IMR-90 (cell line): ENCODE measurements around the gene SHROOM4. TPM values are rescaled to one million over a fixed set of nuclear protein-coding genes. Genes with fewer than 3 reads are reported as not detected.

ENCODE experiments used
- ATAC-seq: fragments of 200-7000 bp; cut with Tn5 transposase; 2 replicates; pipeline ENCODE4 v1.9.1; 2020; ENCODE audit warnings: low read depth, mild to moderate bottlenecking, moderate library complexity
- BruUV-seq: library from RNA; stranded (reverse); fragments of 400-500 nt; replicated peaks from 2 replicates; lab custom pipeline; 2021; lab: Mats Ljungman, UMichigan
- CTCF ChIA-PET: fragments of 300-600 bp; formaldehyde crosslinking; extraction: SDS; loops from one replicate; lab custom pipeline; 2021; ENCODE audit warnings: antibody characterized with exemption; lab: Yijun Ruan, JAX
- POLR2A ChIA-PET: fragments of 300-600 bp; sonication (Branson Sonifier 250); formaldehyde crosslinking; loops from one replicate; lab custom pipeline; 2022; ENCODE audit warnings: antibody characterized with exemption; ENCODE audit not compliant: unreplicated experiment; lab: Charles Lee
- DNase-seq: peaks from one replicate; pipeline ENCODE4 v3.0.0; 2013
- H2AFZ ChIP-seq: replicated peaks from 2 replicates; pipeline ENCODE3; 2013; ENCODE audit warnings: low read length, mild to moderate bottlenecking; ENCODE audit not compliant: poor library complexity
- H2AK5ac ChIP-seq: 2 replicates; pipeline ENCODE4 v1.6.1; 2013; ENCODE audit warnings: low read depth, low read length, inconsistent platforms
- H2AK9ac ChIP-seq: replicated peaks from 2 replicates; pipeline ENCODE3; 2013; ENCODE audit warnings: mild to moderate bottlenecking, low read depth, low read length, moderate library complexity; ENCODE audit not compliant: poor library complexity
- H2BK120ac ChIP-seq: 2 replicates; pipeline ENCODE4 v1.6.1; 2013; ENCODE audit warnings: low read depth, low read length, inconsistent platforms
- H2BK15ac ChIP-seq: 3 replicates; pipeline ENCODE4 v1.6.1; 2013; ENCODE audit warnings: low read depth, low read length, inconsistent platforms
- H2BK20ac ChIP-seq: 2 replicates; pipeline ENCODE4 v1.6.1; 2013; ENCODE audit warnings: low read depth, mild to moderate bottlenecking, inconsistent platforms, low read length, moderate library complexity
- H2BK5ac ChIP-seq: 2 replicates; pipeline ENCODE4 v1.6.1; 2013; ENCODE audit warnings: mild to moderate bottlenecking, low read depth, low read length, inconsistent platforms; ENCODE audit not compliant: poor library complexity, severe bottlenecking
- H3K14ac ChIP-seq: replicated peaks from 2 replicates; pipeline ENCODE4 v1.6.1; 2013; ENCODE audit warnings: low read depth, low read length, inconsistent platforms
- H3K18ac ChIP-seq: 2 replicates; pipeline ENCODE4 v1.6.1; 2013; ENCODE audit warnings: low read depth, low read length, control low read depth
- H3K23ac ChIP-seq: 2 replicates; pipeline ENCODE4 v1.6.1; 2013; ENCODE audit warnings: low read depth, low read length, inconsistent platforms
- H3K27ac ChIP-seq: 2 replicates; pipeline ENCODE4 v1.5.1; 2013; ENCODE audit warnings: mild to moderate bottlenecking, control low read depth, low read length; ENCODE audit not compliant: insufficient read depth
- H3K27me3 ChIP-seq: 2 replicates; pipeline ENCODE4 v1.6.1; 2013; ENCODE audit warnings: low read length; ENCODE audit not compliant: control insufficient read depth, insufficient read depth
- H3K36me3 ChIP-seq: 2 replicates; pipeline ENCODE4 v1.6.1; 2013; ENCODE audit warnings: low read length, mixed read lengths; ENCODE audit not compliant: control insufficient read depth, insufficient read depth
- H3K4ac ChIP-seq: 2 replicates; pipeline ENCODE4 v1.6.1; 2013; ENCODE audit warnings: low read depth, low read length, inconsistent platforms
- H3K4me1 ChIP-seq: 2 replicates; pipeline ENCODE4 v1.6.1; 2013; ENCODE audit warnings: low read length, mixed read lengths; ENCODE audit not compliant: control insufficient read depth, insufficient read depth
- H3K4me2 ChIP-seq: 2 replicates; pipeline ENCODE4 v1.6.1; 2013; ENCODE audit warnings: low read depth, mild to moderate bottlenecking, control low read depth, low read length, moderate library complexity
- H3K4me3 ChIP-seq: 2 replicates; pipeline ENCODE4 v1.5.1; 2013; ENCODE audit warnings: low read depth, mild to moderate bottlenecking, control low read depth, low read length, moderate library complexity; ENCODE audit not compliant: insufficient read depth
- H3K56ac ChIP-seq: 2 replicates; pipeline ENCODE4 v1.6.1; 2013; ENCODE audit warnings: low read length, inconsistent platforms; ENCODE audit not compliant: insufficient read depth; ENCODE audit errors: extremely low read depth
- H3K79me1 ChIP-seq, 2 experiments: 2 replicates each; pipeline ENCODE4 v1.6.1; 2013; ENCODE audit warnings: low read length in 2 of 2, inconsistent platforms in 1 of 2, low read depth in 1 of 2
- H3K9ac ChIP-seq: 2 replicates; pipeline ENCODE4 v1.6.1; 2013; ENCODE audit warnings: low read depth, low read length, control low read depth
- H3K9me1 ChIP-seq: 2 replicates; pipeline ENCODE4 v1.6.1; 2013; ENCODE audit warnings: low read length, inconsistent platforms; ENCODE audit not compliant: insufficient read depth
- H3K9me3 ChIP-seq: 2 replicates; pipeline ENCODE4 v1.6.1; 2013; ENCODE audit warnings: low read length; ENCODE audit not compliant: control insufficient read depth, insufficient read depth
- H4K20me1 ChIP-seq: 2 replicates; pipeline ENCODE4 v1.6.1; 2013; ENCODE audit warnings: low read length, inconsistent platforms; ENCODE audit not compliant: insufficient read depth
- H4K5ac ChIP-seq: 2 replicates; pipeline ENCODE4 v1.6.1; 2013; ENCODE audit warnings: mild to moderate bottlenecking, low read depth, low read length, control low read depth
- H4K8ac ChIP-seq, 2 experiments: 2 replicates each; pipeline ENCODE4 v1.6.1; 2013; ENCODE audit warnings: low read depth in 2 of 2, low read length in 2 of 2, control low read depth in 1 of 2, inconsistent platforms in 1 of 2
- H4K91ac ChIP-seq: 2 replicates; pipeline ENCODE4 v1.6.1; 2013; ENCODE audit warnings: low read depth, low read length, inconsistent platforms; ENCODE audit not compliant: insufficient read depth
- BHLHE40 ChIP-seq: fragments of 150-350 bp; IDR thresholded peaks from 2 replicates; pipeline ENCODE4 v1.6.1; 2016; ENCODE audit warnings: mild to moderate bottlenecking, low read depth, low read length
- CEBPB ChIP-seq: IDR thresholded peaks from 2 replicates; pipeline ENCODE4 v1.6.1; 2012; ENCODE audit warnings: low read depth, low read length, improper control_type of control experiment
- CHD1 ChIP-seq: IDR thresholded peaks from 2 replicates; pipeline ENCODE4 v1.6.1; 2012; ENCODE audit warnings: low read depth, low read length, improper control_type of control experiment
- ELK1 ChIP-seq: fragments of 150-350 bp; IDR thresholded peaks from 2 replicates; pipeline ENCODE4 v1.6.1; 2016; ENCODE audit warnings: low read depth, mild to moderate bottlenecking, low read length, moderate library complexity, borderline replicate concordance
- FOS ChIP-seq: fragments of 150-350 bp; IDR thresholded peaks from 2 replicates; pipeline ENCODE4 v1.6.1; 2016; ENCODE audit warnings: low read depth, low read length
- MAFK ChIP-seq: IDR thresholded peaks from 2 replicates; pipeline ENCODE4 v1.6.1; 2012; ENCODE audit warnings: low read depth, low read length, improper control_type of control experiment
- MXI1 ChIP-seq: IDR thresholded peaks from 2 replicates; pipeline ENCODE4 v1.6.1; 2012; ENCODE audit warnings: low read depth, mild to moderate bottlenecking, low read length, moderate library complexity, borderline replicate concordance
- RCOR1 ChIP-seq: IDR thresholded peaks from 2 replicates; pipeline ENCODE4 v1.6.1; 2012; ENCODE audit warnings: mild to moderate bottlenecking, low read length, improper control_type of control experiment; ENCODE audit not compliant: insufficient replicate concordance
- SMC3 ChIP-seq: fragments of 150-350 bp; IDR thresholded peaks from 2 replicates; pipeline ENCODE4 v1.6.1; 2016; ENCODE audit warnings: low read depth, mild to moderate bottlenecking, antibody characterized with exemption, low read length, moderate library complexity
- dilution Hi-C: fragments of 300-500 bp; cut with HindIII; formaldehyde crosslinking; loops from one replicate; pipeline ENCODE4 v1.14.3; 2018; ENCODE audit warnings: low sequenced_read_pairs; ENCODE audit not compliant: unreplicated experiment
- in situ Hi-C: fragments of 300-500 bp; cut with MboI; formaldehyde crosslinking; loops from 3 replicates; pipeline ENCODE4 v1.14.3; 2019; ENCODE audit warnings: low sequenced_read_pairs, inconsistent platforms, mixed read lengths
- intact Hi-C: fragments of 100-400 bp; cut with micrococcal nuclease; formaldehyde crosslinking; loops from 2 replicates; pipeline ENCODE4 v1.10.0; 2022
- polyA plus RNA-seq, 3 experiments: library from polyadenylated mRNA; depleted of rRNA; stranded (reverse); fragments of >200 nt; gene quantifications; 2 replicates each; pipeline ENCODE4 v1.2.3, GENCODE V29; 2012; ENCODE audit warnings: low replicate concordance in 1 of 3
- total RNA-seq: library from RNA; depleted of rRNA; stranded (reverse); fragments of >200 nt; gene quantifications from 2 replicates; pipeline ENCODE4 v1.2.3, GENCODE V29; 2012

SHROOM4 gene
- total and polyA plus RNA-seq, 2 of the 4 experiments (the other 2 are of a cell fraction) = 1.0 to 2.2 TPM

- in situ Hi-C loops = no loop called here
- Histone ChIP-seq H2AK9ac (no peak overlapping the region), H3K4me2 (no peak overlapping the region), H3K4me1 (no peaks in the 10 kb centered on the region), H3K18ac (no peak overlapping the region), H4K91ac (no peak overlapping the region), H3K9ac (no peak overlapping the region), H2BK5ac (no peak overlapping the region), H3K9me1 (no peaks in the 10 kb centered on the region), H2AK5ac (no peak overlapping the region), H3K4ac (no peak overlapping the region), H3K79me1 (no peaks in the 10 kb centered on the region), H3K56ac (no peak overlapping the region), H3K27me3 (peaks cover 4% of the 10 kb centered on the region), H3K14ac (no peak overlapping the region), H2AFZ (no peak overlapping the region), H4K20me1 (no peaks in the 10 kb centered on the region), H2BK20ac (no peak overlapping the region), H3K23ac (no peak overlapping the region), H2BK120ac (no peak overlapping the region), H3K27ac (no peak overlapping the region), H2BK15ac (no peak overlapping the region), H4K5ac (no peak overlapping the region), H4K8ac (no peak overlapping the region), H3K4me3 (no peak overlapping the region), H3K36me3 (no peaks in the 10 kb centered on the region), H3K9me3 (no peaks in the 10 kb centered on the region)
- no TSS peak for BruUV-seq
- CTCF ChIA-PET = no interaction called here
- DNase-seq = no peak
- POLR2A ChIA-PET = no interaction called here
- dilution Hi-C loops = no loop called here
- TF ChIP-seq MXI1 = no peak
- TF ChIP-seq BHLHE40 = no peak
- no peak for TF ChIP-seq CEBPB
- TF ChIP-seq CHD1 = no peak
- TF ChIP-seq FOS = no peak
- TF ChIP-seq ELK1 = no peak
- no peak for TF ChIP-seq RCOR1
- TF ChIP-seq SMC3 = no peak
- TF ChIP-seq MAFK = no peak
- intact Hi-C loops = no loop called here
- no peak for ATAC-seq
Observed at GRCh38 chrX:50617183-50617582, 196.8 kb downstream of the SHROOM4 start.
